NCI-H1417 treated with DMSO at 0.1 percent for 48 hours (cell line): ENCODE results near the gene SLC10A3.

Experiments used
- DNase-seq: peaks from one replicate; lab custom pipeline; 2025; lab: John Stamatoyannopoulos, UW

The SLC10A3 gene

GRCh38 chrX:154484255-154485149 is 5.9 kb downstream of the SLC10A3 start:
- DNase-seq: no peak

GRCh38 chrX:154483325-154483724 is 7.1 kb downstream of the SLC10A3 start:
- DNase-seq: no peak

- DNase-seq: no peak
Observed at GRCh38 chrX:154482786-154483185, 7.6 kb downstream of the SLC10A3 start.

GRCh38 chrX:154481911-154482601 is 8.4 kb downstream of the SLC10A3 start:
- no peak for DNase-seq

- no peak for DNase-seq
Observed at GRCh38 chrX:154481195-154481594, 9.2 kb downstream of the SLC10A3 start.

GRCh38 chrX:154478728-154479622 is 11.5 kb downstream of the SLC10A3 start, which contains the start of gene LAGE3:
LAGE3 (minus strand) TSS chrX:154479281; CDS start chrX:154478915, 366 bp downstream.
- DNase-seq: peak; percentile 57

- no peak for DNase-seq
Observed at GRCh38 chrX:154477891-154478477, 12.4 kb downstream of the SLC10A3 start.

GRCh38 chrX:154476821-154477220 is 13.6 kb downstream of the SLC10A3 start:
- DNase-seq: no peak

- DNase-seq: no peak
Observed at GRCh38 chrX:154473683-154474082, 16.7 kb downstream of the SLC10A3 start.

- no peak for DNase-seq
Observed at GRCh38 chrX:154472685-154473632, 17.5 kb downstream of the SLC10A3 start.

- no peak for DNase-seq
Observed at GRCh38 chrX:154471839-154472684, 18.4 kb downstream of the SLC10A3 start.

GRCh38 chrX:154470914-154471568 is 19.4 kb downstream of the SLC10A3 start:
- no peak for DNase-seq

- DNase-seq: no peak
Observed at GRCh38 chrX:154470434-154470833, 20.0 kb downstream of the SLC10A3 start.

GRCh38 chrX:154469880-154470279 is 20.5 kb downstream of the SLC10A3 start:
- DNase-seq: no peak

- no peak for DNase-seq
Observed at GRCh38 chrX:154469114-154469513, 21.3 kb downstream of the SLC10A3 start.

GRCh38 chrX:154468217-154468616 is 22.2 kb downstream of the SLC10A3 start:
- DNase-seq: no peak

GRCh38 chrX:154467556-154467955 is 22.9 kb downstream of the SLC10A3 start:
- no peak for DNase-seq

GRCh38 chrX:154466907-154467306 is 23.5 kb downstream of the SLC10A3 start:
- no peak for DNase-seq

- no peak for DNase-seq
Observed at GRCh38 chrX:154466036-154466435, 24.4 kb downstream of the SLC10A3 start.
